SHP77 treated with DMSO at 0.1 percent for 48 hours (cell line): ENCODE data around the gene ALDH1B1.

Experiments used
- DNase-seq: peaks from one replicate; lab custom pipeline; 2025; lab: John Stamatoyannopoulos, UW

Gene ALDH1B1

DNA sequence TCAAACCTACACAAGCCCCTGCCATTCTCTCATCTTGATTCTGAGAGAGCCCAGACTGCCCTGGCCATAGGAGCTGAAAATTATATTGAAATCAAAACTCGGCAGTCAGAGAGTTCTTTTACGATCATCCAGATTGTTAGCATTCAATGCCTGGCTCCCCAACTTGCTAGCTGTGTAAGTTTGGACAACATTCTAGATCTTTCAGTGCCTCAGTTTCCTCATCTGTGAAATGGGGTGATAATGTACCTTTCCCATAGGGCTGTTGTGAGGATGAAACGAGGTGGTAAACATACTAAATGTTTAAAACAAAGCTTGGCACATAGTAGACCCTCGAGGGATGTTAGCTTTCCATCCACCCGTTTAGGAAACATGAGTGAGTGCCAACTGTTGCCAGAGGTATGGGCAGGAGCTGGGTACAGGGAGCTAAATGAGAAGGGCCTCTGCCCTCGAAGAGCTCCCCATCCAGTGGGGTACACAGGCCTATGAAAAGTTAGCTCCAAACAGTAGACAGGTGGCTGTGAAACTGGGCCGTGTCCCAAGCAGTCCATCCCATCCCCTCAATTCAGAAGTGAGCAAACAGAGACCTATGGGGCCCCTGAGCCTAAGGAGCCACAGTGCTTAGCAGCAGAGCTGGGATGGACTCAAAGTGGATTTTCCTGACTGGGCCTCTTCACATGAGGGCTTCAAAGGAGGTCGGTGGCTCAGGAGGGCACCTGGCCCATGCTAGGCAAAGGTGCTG lies 49.0 kb downstream of the ALDH1B1 start:
- DNase-seq: no peak

DNA sequence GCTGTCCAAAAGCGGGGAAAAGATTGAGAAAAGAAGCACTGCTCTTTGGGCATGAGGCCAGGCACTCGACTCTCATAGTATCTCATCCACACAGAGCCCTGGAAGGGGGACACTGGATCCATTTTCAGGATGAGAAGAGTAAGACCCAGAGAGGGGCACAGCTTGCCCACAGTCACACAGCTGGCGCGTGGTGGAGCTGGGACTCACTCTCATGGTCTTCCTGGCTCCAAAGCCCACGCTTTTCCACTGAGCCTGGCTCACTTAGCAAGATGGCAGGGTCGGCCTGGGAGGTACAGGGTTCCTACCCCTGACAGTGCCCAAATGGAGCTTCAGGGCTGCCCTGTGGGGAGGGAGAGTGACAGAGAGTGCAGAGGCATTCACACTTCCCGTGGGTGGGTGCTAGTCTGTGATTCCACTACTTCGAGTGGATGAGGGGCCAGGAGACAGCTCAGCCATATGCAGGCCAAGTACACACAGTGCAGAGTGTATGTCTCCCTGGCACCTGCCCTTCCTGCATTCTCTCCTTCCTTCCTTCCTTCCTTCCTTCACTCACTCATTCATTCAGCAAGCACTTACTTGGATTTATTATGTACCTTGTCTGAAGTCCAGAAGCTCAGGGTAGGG lies 50.1 kb downstream of the ALDH1B1 start:
- no peak for DNase-seq

DNA sequence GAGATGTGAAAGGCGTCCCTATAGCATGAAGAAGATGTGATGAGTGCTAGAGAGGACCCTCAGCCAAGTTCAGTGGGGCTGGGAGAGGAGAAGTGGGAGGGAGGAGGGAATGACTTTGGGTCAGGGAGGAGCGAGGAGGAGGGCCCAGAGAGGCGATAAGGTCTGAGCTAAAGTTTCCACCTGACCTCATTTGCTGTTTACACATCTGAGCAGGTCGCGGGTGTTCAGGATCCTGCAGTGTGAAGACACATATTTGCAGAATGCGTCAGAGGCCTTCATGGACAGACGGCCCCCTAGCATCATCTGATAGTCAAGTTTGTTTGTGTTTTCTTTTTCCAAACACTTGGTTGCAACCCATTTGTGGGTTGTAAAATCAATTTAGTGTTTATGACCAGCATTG lies 50.7 kb downstream of the ALDH1B1 start:
- DNase-seq: no peak

DNA sequence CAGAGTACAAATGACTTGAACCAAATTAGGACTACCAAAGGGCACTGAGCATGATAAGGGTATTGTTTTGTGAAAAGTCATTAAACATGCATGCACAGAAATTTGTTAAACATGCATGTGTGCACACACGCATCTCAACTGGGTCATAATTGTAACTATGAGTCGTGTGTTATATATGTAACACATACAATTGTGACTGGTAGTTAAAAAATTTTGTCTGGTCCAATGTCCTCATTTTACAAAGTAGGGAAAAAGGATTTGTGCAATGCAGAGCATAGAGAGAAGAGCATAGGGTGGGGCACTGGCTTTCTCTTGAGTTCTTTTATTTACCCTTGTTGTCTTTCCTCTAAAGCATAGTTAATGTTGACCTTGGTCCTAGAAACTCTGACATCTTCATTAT lies 51.1 kb downstream of the ALDH1B1 start:
- no peak for DNase-seq

DNA sequence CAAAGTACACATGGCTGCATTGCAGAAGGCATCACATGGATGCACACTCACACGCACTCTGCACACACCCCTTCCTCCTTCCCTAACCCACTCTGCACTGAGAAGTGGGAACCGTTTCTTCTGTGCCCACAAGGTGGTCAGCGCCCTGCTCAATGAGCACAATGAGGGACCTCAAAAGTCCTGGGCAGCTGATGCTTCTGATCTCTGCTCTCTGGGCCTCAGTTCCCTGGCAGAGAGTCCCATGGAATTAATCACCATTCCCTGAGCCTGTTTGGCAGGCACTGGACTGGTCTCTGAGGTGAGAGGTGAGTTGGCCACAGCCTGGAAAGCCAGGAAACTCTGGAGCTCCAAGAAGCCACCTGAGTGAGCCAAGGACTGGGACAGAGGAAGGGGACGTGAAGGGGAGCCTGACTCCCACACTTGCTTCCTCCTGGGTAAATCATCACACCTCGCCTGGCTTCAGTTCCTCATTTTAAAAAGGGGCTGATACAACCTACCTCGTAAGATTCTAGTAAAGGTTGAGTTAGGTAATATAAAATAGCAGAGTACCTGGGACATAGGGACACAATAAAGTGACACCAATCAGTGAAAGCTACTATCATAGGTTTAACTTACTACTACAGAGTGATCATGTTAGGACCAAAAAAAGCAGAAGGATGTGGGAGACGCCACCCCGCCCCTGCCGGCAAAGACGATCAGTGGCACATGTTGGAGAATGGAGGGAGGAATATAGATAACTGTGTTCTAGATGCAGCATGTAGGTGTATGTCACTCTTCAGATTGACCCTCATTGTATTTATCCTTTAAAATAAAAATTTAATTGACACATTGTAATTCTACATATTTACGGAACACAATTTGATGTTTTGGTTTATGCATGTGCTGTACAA lies 52.9 kb downstream of the ALDH1B1 start:
- no peak for DNase-seq

DNA sequence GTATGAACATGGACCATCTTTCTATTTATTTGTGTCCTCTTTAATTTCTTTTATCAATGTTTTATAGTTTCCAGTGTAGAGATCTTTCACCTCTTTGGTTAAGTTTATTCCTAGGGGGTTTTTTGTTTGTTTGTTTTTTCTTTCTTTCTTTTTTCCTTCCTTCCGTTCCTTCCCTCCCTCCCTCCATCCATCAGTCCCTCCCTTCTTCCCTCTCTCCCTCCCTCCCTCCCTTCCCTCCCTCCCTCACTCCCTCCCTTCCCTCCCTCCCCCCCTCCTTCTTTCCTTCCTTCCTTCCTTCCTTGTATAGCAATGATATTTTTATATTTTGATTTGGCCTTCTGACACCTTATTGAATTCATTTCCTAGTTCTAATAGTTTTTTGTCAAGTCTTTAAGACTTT lies 55.2 kb downstream of the ALDH1B1 start:
- DNase-seq: no peak
